HG02870 (cell line): ENCODE results near the gene MAP2K7.
"Not testable (repeated sequence)": the region's sequence is repeated elsewhere in the genome, so short reads cannot be mapped to it uniquely, and the experiment has no call there.

Source experiments
- ATAC-seq: cut with Tn5 transposase; IDR thresholded peaks from one replicate; pipeline ENCODE4 v1.9.1; 2021; ENCODE audit warnings: mild to moderate bottlenecking, moderate library complexity; ENCODE audit not compliant: unreplicated experiment

Gene MAP2K7

GRCh38 chr19:7961082-7961481 is 57.4 kb downstream of the MAP2K7 start:
- ATAC-seq = not testable (repeated sequence)

GRCh38 chr19:7961920-7962626 is 58.4 kb downstream of the MAP2K7 start:
- ATAC-seq = no peak

GRCh38 chr19:7962644-7963268 is 59.1 kb downstream of the MAP2K7 start:
- no peak for ATAC-seq

GRCh38 chr19:7963566-7963965 is 59.9 kb downstream of the MAP2K7 start:
- no peak for ATAC-seq
